Liver (tissue), 9 donors: Measurements from ENCODE around the gene ADISSP. TPM values are rescaled to one million over a fixed set of nuclear protein-coding genes. Genes with fewer than 3 reads are reported as not detected.

Experiments
- DNase-seq: peaks from one replicate; pipeline ENCODE4 v3.0.0-alpha.2; 2017; ENCODE audit warnings: low spot score
- H3K27ac ChIP-seq, 2 donors: one replicate each; pipeline ENCODE4 v1.7.0; 2013; ENCODE audit warnings: inconsistent platforms in 2 of 2, low read length in 2 of 2, control low read depth in 1 of 2, low read depth in 1 of 2, mild to moderate bottlenecking in 1 of 2
- H3K27me3 ChIP-seq, 4 donors: one replicate each; pipeline versions ENCODE4 v1.6.1 to v1.7.0; 2013; ENCODE audit warnings: low read length in 3 of 4, inconsistent platforms in 1 of 4, mild to moderate bottlenecking in 1 of 4, moderate library complexity in 1 of 4; ENCODE audit not compliant: control insufficient read depth in 4 of 4, insufficient read depth in 4 of 4
- H3K36me3 ChIP-seq, 4 donors: one replicate each; pipeline versions ENCODE4 v1.6.1 to v1.7.0; 2013; ENCODE audit warnings: low read length in 3 of 4, mild to moderate bottlenecking in 3 of 4, low read depth in 1 of 4, moderate library complexity in 1 of 4; ENCODE audit not compliant: control insufficient read depth in 4 of 4, insufficient read depth in 3 of 4
- H3K4me1 ChIP-seq, 4 donors: one replicate each; pipeline versions ENCODE4 v1.6.1 to v1.7.0; 2013; ENCODE audit warnings: low read length in 3 of 4, mild to moderate bottlenecking in 3 of 4, moderate library complexity in 1 of 4; ENCODE audit not compliant: control insufficient read depth in 4 of 4, insufficient read depth in 4 of 4
- H3K4me3 ChIP-seq, 3 donors: one replicate each; pipeline versions ENCODE4 v1.6.1 to v1.7.0; 2013; ENCODE audit warnings: low read length in 3 of 3, control low read depth in 1 of 3, low read depth in 1 of 3, mild to moderate bottlenecking in 1 of 3
- H3K9ac ChIP-seq, 2 donors: one replicate each; pipeline ENCODE4 v1.7.0; 2013; ENCODE audit warnings: low read length in 2 of 2, mild to moderate bottlenecking in 2 of 2, moderate library complexity in 2 of 2, control low read depth in 1 of 2, low read depth in 1 of 2
- H3K9me3 ChIP-seq, 4 donors: one replicate each; pipeline versions ENCODE4 v1.6.1 to v1.7.0; 2013; ENCODE audit warnings: low read length in 3 of 4; ENCODE audit not compliant: control insufficient read depth in 4 of 4
- EGR1 ChIP-seq, 2 donors: IDR thresholded peaks; 2 replicates each; pipeline ENCODE4 v1.6.1; 2016 to 2018; ENCODE audit warnings: antibody characterized with exemption in 2 of 2, low read depth in 2 of 2
- FOXA1 ChIP-seq: IDR thresholded peaks from 2 replicates; pipeline ENCODE4 v1.6.1; 2016; ENCODE audit warnings: antibody characterized with exemption
- FOXA2 ChIP-seq: IDR thresholded peaks from 2 replicates; pipeline ENCODE4 v1.6.1; 2016; ENCODE audit warnings: antibody characterized with exemption
- GABPA ChIP-seq, 2 donors: IDR thresholded peaks in 1 of 2; conservative IDR thresholded peaks in 1 of 2; 2 replicates each; pipeline ENCODE4 v1.6.1; 2016; ENCODE audit warnings: antibody characterized with exemption in 2 of 2, mild to moderate bottlenecking in 1 of 2, moderate library complexity in 1 of 2
- HNF4A ChIP-seq, 2 donors: conservative IDR thresholded peaks; 2 replicates each; pipeline ENCODE4 v1.6.1; 2016; ENCODE audit warnings: antibody characterized with exemption in 2 of 2, mild to moderate bottlenecking in 2 of 2
- JUND ChIP-seq, 2 donors: IDR thresholded peaks; 2 replicates each; pipeline ENCODE4 v1.6.1; 2016; ENCODE audit warnings: antibody characterized with exemption in 2 of 2
- NR2F2 ChIP-seq: IDR thresholded peaks from 2 replicates; pipeline ENCODE4 v1.6.1; 2016; ENCODE audit warnings: antibody characterized with exemption
- RAD21 ChIP-seq, 2 donors: IDR thresholded peaks; 2 replicates each; pipeline ENCODE4 v1.6.1; 2016; ENCODE audit warnings: antibody characterized with exemption in 2 of 2, mild to moderate bottlenecking in 2 of 2
- RXRA ChIP-seq, 2 donors: IDR thresholded peaks; 2 replicates each; pipeline ENCODE4 v1.6.1; 2017 to 2018; ENCODE audit warnings: antibody characterized with exemption in 2 of 2, mild to moderate bottlenecking in 1 of 2
- YY1 ChIP-seq: IDR thresholded peaks from 2 replicates; pipeline ENCODE4 v1.6.1; 2016; ENCODE audit warnings: antibody characterized with exemption, mild to moderate bottlenecking
- WGBS: extraction: QIAGEN DNeasy Blood & Tissue Kit; methylation state at CpG from one replicate; pipeline ENCODE4 v1.1.7; 2013; 5-methylcytosine and 5-hydroxymethylcytosine counted together
- polyA plus RNA-seq, 2 donors: library from polyadenylated mRNA; stranded (reverse) in 1 of 2; unstranded in 1 of 2; fragments of 200-250 nt in 1 of 2; fragments of >200 nt in 1 of 2; fragmentation: Nextera tagmentation in 1 of 2; extraction: Ambion mirVana in 1 of 2; gene quantifications; one replicate each; pipeline versions ENCODE4 v1.2.1 to v1.2.3, GENCODE V29; 2013 to 2015
- total RNA-seq, 2 donors: library from RNA; depleted of rRNA; stranded (reverse); fragments of >200 nt; gene quantifications; one replicate each; pipeline ENCODE4 v1.2.3, GENCODE V29; 2014
- TF ChIP-seq, protein P1 (sequence below): IDR thresholded peaks from 2 replicates; pipeline ENCODE4 v1.6.1; 2016; ENCODE audit warnings: antibody characterized with exemption, mild to moderate bottlenecking
- TF ChIP-seq, protein P2 (sequence below): IDR thresholded peaks from 2 replicates; pipeline ENCODE4 v1.6.1; 2016; ENCODE audit warnings: antibody characterized with exemption
- TF ChIP-seq, protein P3 (sequence below): IDR thresholded peaks from 2 replicates; pipeline ENCODE4 v1.6.1; 2016; ENCODE audit warnings: antibody characterized with exemption
- TF ChIP-seq, protein P4 (sequence below): fragments of 150-350 bp; IDR thresholded peaks from 2 replicates; pipeline ENCODE4 v1.5.1; 2017; ENCODE audit warnings: improper control_type of control experiment, low read depth, low read length; ENCODE audit not compliant: missing input control
- TF ChIP-seq, protein P5 (sequence below): IDR thresholded peaks from 2 replicates; pipeline ENCODE4 v1.6.1; 2016; ENCODE audit warnings: antibody characterized with exemption
- donor health status: healthy.
- donor health status: healthy.
- donor health status: healthy.
- donor health status: healthy.
- donor health status: healthy.

The ADISSP gene
- total and polyA plus RNA-seq, 4 donors: 3.8 to 27.3 (median 10.4) TPM

DNA sequence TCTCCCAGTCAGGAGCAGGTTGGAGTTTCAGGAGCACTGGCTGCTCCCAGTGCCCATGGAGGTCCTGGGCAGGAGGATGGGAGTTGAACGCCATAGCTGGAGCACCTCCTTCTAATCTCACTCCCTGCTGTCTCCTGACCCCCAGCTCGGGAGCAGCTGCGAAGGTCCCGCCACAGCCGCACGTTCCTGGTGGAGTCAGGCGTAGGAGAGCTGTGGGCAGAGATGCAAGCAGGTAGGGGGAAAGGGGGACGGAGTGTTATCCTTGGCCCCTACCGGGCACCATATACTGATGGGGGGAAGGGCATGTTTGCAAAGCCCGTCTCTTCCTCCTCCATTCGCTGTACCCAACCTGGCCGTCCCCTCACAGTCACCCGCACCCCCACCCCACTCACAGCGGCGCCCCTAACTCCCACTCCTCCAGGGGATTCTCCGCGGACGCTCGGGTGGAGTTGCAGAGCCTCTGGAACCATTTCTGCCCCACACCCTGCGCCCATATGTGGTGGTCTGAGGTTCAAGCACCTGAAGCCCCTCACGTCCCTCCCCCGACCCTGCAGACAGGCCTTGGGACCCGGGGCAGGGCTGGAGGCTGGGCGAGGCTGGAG lies 18.4 kb downstream of the ADISSP start (continued):
- TF ChIP-seq, protein P1, sequence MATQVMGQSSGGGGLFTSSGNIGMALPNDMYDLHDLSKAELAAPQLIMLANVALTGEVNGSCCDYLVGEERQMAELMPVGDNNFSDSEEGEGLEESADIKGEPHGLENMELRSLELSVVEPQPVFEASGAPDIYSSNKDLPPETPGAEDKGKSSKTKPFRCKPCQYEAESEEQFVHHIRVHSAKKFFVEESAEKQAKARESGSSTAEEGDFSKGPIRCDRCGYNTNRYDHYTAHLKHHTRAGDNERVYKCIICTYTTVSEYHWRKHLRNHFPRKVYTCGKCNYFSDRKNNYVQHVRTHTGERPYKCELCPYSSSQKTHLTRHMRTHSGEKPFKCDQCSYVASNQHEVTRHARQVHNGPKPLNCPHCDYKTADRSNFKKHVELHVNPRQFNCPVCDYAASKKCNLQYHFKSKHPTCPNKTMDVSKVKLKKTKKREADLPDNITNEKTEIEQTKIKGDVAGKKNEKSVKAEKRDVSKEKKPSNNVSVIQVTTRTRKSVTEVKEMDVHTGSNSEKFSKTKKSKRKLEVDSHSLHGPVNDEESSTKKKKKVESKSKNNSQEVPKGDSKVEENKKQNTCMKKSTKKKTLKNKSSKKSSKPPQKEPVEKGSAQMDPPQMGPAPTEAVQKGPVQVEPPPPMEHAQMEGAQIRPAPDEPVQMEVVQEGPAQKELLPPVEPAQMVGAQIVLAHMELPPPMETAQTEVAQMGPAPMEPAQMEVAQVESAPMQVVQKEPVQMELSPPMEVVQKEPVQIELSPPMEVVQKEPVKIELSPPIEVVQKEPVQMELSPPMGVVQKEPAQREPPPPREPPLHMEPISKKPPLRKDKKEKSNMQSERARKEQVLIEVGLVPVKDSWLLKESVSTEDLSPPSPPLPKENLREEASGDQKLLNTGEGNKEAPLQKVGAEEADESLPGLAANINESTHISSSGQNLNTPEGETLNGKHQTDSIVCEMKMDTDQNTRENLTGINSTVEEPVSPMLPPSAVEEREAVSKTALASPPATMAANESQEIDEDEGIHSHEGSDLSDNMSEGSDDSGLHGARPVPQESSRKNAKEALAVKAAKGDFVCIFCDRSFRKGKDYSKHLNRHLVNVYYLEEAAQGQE: no peak
- TF ChIP-seq RXRA (IDR thresholded peaks at IDR 0.05): no peak

DNA sequence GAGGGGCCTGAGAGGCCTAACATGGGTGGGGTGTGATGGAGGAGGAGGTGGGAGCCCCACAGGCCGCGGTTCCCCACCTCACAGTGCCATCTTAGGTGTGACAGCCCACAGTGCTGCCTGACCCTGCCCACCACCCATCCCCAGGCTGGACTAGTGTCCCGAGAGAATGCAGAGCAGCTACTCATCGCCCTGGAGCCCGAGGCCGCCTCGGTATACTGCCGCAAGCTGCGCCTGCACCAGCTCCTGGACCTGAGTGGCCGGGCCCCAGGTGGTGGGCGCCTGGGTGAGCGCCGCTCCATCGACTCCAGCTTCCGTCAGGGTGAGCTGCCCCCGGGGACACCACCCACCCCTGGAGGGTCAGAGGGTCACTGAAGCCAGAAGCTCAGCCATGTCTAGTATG lies 19.5 kb downstream of the ADISSP start:
- WGBS: 92% methylated on average over 16 of the region's 16 CpGs
- no peak for DNase-seq
- Histone ChIP-seq H3K9ac (no peak overlapping the region), H3K27ac (no peak overlapping the region), H3K9me3 (no peaks in the 10 kb centered on the region), H3K36me3 (no peaks in the 10 kb centered on the region), H3K4me1 (peaks cover 3 to 24% (median 15%) of the 10 kb centered on the region in 4 donors), H3K27me3 (no peaks in the 10 kb centered on the region), H3K4me3 (no peak overlapping the region)
- TF ChIP-seq JUND (IDR thresholded peaks at IDR 0.05): no peak
- TF ChIP-seq FOXA1: no peak
- TF ChIP-seq FOXA2: no peak
- no peak for TF ChIP-seq HNF4A (conservative IDR thresholded peaks at IDR 0.05)
- no peak for TF ChIP-seq RXRA (IDR thresholded peaks at IDR 0.05)
- no peak for TF ChIP-seq YY1
- TF ChIP-seq, protein P1: no peak
- TF ChIP-seq NR2F2: no peak
- TF ChIP-seq, protein P2, sequence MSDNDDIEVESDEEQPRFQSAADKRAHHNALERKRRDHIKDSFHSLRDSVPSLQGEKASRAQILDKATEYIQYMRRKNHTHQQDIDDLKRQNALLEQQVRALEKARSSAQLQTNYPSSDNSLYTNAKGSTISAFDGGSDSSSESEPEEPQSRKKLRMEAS: no peak
- TF ChIP-seq, protein P3, sequence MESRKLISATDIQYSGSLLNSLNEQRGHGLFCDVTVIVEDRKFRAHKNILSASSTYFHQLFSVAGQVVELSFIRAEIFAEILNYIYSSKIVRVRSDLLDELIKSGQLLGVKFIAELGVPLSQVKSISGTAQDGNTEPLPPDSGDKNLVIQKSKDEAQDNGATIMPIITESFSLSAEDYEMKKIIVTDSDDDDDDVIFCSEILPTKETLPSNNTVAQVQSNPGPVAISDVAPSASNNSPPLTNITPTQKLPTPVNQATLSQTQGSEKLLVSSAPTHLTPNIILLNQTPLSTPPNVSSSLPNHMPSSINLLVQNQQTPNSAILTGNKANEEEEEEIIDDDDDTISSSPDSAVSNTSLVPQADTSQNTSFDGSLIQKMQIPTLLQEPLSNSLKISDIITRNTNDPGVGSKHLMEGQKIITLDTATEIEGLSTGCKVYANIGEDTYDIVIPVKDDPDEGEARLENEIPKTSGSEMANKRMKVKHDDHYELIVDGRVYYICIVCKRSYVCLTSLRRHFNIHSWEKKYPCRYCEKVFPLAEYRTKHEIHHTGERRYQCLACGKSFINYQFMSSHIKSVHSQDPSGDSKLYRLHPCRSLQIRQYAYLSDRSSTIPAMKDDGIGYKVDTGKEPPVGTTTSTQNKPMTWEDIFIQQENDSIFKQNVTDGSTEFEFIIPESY: no peak
- TF ChIP-seq, protein P4, sequence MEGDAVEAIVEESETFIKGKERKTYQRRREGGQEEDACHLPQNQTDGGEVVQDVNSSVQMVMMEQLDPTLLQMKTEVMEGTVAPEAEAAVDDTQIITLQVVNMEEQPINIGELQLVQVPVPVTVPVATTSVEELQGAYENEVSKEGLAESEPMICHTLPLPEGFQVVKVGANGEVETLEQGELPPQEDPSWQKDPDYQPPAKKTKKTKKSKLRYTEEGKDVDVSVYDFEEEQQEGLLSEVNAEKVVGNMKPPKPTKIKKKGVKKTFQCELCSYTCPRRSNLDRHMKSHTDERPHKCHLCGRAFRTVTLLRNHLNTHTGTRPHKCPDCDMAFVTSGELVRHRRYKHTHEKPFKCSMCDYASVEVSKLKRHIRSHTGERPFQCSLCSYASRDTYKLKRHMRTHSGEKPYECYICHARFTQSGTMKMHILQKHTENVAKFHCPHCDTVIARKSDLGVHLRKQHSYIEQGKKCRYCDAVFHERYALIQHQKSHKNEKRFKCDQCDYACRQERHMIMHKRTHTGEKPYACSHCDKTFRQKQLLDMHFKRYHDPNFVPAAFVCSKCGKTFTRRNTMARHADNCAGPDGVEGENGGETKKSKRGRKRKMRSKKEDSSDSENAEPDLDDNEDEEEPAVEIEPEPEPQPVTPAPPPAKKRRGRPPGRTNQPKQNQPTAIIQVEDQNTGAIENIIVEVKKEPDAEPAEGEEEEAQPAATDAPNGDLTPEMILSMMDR: no peak
- TF ChIP-seq GABPA (IDR thresholded peaks at IDR 0.05 in 1 of 2, conservative IDR thresholded peaks at IDR 0.05 in 1 of 2): no peak
- no peak for TF ChIP-seq EGR1 (IDR thresholded peaks at IDR 0.05; ENCODE audit: low read depth in 2 of 2)
- TF ChIP-seq, protein P5, sequence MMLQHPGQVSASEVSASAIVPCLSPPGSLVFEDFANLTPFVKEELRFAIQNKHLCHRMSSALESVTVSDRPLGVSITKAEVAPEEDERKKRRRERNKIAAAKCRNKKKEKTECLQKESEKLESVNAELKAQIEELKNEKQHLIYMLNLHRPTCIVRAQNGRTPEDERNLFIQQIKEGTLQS: no peak
- no peak for TF ChIP-seq RAD21 (IDR thresholded peaks at IDR 0.05)
